Ammon's horn (tissue), 1 donor: ENCODE results near the gene METAP1D.

Experiments used
- DNase-seq: peaks from one replicate; pipeline ENCODE4 v3.0.0-alpha.2; 2016; ENCODE audit warnings: low spot score

The METAP1D gene

DNA sequence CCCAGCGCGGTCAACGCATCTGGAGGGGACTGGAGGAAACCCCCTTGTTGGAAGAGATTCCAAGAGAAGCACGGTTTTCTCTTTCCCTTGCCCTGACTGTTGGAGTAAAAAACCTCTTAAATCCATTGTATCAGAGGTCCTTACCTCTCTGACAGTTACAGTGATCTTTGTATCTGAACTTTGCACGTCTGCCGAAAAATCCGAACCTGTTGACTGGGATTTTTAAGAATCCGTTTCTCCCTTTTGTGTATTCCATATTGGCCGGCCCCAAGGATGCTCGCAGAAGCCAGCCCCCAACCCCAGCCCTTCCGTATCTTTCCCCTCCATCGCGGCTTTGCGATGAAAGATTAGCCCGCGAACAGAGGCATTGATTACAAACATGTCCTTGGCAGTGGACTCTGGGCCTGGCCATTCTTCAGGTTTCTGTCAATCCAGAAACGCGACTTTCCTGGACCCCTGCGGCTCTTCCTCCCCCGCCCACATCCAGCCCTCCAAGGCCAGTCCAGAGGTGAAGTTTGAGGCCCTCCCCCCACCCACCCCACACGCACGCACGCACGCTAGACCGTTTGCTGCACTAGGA lies 81.0 kb downstream of the METAP1D start:
- no peak for DNase-seq

DNA sequence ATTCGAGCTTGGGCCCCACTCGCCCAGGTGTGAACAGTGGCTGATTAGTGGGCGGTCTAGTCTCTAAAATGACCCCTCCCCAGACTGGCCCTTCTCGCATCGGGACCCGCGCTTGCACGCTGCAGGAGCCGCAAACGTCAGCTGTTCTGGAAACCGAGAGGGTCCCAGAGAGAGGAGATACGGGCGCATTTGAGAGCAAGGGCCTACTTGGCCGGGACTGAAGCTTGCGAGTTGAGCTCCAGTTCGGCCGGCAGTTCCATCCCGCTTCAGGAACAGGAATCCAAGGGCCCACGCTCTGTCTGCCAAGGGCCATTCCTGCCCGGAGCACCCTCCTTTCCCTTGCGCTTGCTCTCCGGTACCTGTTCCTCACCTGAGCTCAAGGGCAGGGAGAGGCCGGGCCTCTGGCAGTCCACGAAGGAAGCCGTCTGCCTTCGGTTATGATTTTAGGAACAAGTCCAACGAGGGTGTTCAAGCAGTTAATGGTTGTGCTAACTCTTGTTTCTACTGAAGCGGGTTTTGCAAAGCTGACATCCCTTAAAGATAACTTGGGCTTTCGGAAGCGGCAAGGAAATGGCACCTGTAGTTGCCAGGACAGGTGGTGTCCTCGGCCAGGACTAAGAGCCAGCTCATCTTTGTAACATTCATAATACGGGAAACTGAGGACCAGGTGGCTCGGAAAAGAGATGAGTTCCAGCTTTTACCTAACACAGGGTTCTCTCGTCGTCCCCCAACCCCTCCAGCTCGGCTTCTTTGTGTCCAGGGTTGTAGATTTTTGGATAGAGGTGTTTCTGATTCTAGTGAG lies 81.7 kb downstream of the METAP1D start:
- no peak for DNase-seq

DNA sequence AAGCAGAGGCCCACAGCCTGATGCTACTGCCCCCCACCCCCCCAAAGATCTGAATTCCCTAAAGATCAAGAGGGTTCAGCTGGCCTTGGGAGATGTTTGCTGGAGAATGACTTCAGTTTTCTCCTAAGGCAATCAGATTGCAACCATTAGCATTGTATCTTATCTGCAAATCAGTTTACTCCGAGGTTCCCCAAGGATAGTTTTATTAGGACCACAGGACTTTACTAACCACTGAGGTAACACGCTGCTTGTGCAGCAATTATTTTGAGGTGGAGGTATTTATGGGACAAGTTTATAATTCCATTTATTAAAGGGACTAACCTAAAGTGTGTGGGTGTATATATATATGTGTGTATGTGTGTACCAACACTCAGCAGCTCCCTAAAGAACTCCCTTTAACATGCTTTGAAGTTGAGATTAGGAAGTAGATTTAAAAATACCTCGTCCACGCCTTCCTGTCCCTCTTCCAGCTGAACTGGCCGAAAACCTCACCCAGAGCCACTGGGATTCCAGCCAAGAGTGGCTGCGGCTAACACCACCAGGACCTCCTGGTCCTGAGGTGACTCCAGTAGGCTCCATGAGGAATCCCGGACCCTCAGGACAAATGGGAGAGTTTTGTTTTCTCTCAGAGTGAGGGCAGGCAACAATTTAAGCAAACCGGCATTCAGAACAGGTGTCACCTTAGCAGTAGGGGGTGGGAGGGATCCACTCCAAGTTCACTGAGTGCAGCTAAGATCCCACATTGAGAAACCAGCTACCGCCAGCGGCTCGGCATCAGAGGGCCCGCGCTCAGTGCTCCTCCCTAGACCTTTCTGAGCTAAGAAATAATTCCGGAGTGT lies 82.6 kb downstream of the METAP1D start:
- DNase-seq = no peak

DNA sequence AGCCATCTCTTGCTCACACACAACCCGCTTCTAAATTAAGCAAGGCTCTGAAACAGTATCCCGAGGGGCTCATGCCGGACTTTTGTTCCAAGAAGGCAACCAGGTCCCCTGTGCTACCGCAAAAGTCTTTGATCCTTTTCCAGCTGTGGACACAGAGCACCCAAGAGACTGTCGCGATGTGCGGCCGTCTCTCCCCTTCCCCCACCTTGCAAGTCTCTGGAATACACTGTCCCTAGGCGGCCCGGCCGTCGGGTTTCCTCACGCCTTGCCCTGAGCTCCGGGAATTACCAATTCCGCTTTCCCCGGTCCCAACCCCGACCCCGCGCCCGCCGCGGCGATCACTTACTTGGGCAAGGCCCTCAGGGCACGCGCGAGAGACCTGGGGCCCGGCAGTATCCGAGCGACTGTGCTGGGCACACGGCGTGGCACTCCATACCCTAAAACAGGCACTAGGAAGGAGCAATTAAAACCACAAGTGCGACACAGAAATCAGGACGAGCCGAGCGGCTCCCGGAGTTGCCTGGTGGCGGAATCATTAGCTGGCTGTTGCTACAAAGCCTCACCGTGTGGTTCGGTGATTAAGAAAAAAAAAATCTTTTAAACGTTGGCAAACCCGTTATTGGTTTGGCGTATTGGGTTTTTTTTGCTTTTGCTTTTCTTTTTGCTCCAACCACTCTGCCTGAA lies 83.3 kb downstream of the METAP1D start:
- no peak for DNase-seq

DNA sequence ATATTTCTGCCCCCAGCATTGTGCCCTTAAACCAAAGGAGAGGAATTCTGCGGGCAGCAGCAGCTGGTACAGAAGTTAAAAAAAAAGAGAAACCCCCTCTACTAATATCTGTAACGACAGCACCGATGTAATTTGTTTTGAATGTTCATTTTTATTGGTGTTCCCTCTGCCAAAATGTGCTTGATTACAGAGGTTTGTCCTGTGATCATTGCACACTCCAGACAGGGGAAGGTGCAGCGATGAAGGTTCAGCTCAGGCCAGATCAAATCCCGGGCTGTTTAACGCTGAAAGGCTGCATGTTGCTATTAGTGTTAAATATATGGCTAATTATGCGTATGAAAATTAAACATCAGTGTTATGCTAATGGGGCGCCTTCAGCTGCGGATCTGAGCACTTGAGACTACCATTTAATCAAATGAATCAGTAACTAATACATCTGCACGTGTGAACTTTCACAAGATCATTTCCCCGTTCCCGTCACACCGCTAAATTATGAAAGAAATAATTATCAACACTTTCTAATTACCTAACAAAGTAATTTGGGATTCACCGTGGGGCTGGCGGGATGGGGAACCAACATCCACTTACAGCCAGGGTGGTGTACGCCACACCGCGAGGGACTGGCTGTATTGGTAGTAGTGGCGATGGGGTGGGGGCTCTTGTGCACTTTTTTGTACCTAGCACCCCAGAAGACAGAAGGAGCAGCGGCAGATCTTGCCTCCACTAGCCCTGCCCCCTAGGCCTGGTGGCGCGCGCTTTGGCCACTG lies 84.1 kb downstream of the METAP1D start:
- DNase-seq = no peak

DNA sequence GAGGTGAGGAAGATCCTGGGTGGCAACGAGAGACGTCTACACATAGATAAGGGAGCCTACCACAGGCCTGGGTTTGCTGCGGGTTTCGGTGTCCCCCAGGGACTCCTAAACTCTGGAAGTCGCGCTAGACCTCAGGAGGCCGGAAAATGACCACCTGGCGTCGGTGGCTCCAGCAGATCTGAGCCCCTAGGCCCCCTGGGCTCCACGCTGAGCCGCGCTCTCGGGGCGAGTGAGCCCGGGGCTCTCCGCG lies 84.6 kb downstream of the METAP1D start:
- no peak for DNase-seq

DNA sequence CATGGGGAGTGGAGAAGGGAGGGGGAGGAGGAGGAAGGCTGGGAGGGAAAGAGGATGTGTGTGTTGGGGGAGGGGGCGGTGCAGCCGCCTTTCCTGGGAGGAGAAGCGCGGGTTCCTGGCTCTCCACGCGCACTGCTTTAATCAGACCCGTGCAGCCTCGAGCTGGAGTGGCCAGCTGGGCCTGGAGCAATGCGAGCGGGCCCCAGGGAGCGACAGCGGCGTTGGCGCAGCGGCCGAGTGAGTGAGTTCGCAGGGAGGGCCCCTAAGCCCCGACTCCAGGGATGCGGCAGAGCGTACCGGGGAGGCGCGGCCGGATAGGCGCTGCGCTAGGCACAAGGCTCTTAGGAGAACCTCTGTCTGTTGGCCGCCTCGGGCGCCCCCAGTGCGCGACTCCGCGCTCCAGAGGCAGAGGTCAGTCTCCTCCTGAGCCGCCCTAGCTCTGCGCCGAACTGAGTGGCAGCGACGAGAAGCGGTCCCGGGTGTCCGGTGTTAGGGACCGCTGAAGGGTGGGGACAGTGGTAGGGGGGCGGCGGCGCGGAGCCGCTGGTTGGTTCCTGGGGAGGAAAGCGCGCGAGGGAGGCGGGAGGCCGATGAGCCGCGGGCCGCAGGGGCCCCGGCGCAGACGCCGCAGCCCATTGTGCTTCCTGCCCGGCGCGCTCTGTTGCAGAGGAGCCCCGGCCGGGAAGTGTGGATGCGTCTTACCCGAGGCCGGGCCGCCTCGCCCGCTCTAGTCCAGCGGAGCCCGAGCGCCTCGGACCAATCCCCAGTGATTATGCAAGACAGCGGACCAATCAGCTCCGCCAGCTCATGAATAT lies 85.1 kb downstream of the METAP1D start:
- peak; percentile 57 for DNase-seq

DNA sequence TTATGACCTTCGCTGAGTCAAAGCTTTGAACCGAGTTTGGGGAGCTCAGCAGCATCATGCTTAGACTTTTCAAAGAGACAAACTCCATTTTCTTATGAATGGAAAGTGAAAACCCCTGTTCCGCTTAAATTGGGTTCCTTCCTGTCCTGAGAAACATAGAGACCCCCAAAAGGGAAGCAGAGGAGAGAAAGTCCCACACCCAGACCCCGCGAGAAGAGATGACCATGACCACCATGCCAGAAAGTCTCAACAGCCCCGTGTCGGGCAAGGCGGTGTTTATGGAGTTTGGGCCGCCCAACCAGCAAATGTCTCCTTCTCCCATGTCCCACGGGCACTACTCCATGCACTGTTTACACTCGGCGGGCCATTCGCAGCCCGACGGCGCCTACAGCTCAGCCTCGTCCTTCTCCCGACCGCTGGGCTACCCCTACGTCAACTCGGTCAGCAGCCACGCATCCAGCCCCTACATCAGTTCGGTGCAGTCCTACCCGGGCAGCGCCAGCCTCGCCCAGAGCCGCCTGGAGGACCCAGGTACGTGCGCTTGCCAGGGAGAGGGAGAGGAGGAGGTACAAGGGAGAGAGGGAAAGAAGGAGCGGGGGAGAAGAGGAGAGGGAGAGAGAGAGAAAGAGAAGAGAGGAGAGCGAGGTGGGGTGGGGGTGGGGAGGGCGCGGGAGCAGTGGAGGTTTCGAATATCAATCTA lies 85.9 kb downstream of the METAP1D start, which contains the start of gene DLX1:
Gene DLX1, plus strand, starts transcription at position 48 of the 700 bp plus-strand sequence. Its CDS starts 171 bp downstream, at position 219.
- no peak for DNase-seq

DNA sequence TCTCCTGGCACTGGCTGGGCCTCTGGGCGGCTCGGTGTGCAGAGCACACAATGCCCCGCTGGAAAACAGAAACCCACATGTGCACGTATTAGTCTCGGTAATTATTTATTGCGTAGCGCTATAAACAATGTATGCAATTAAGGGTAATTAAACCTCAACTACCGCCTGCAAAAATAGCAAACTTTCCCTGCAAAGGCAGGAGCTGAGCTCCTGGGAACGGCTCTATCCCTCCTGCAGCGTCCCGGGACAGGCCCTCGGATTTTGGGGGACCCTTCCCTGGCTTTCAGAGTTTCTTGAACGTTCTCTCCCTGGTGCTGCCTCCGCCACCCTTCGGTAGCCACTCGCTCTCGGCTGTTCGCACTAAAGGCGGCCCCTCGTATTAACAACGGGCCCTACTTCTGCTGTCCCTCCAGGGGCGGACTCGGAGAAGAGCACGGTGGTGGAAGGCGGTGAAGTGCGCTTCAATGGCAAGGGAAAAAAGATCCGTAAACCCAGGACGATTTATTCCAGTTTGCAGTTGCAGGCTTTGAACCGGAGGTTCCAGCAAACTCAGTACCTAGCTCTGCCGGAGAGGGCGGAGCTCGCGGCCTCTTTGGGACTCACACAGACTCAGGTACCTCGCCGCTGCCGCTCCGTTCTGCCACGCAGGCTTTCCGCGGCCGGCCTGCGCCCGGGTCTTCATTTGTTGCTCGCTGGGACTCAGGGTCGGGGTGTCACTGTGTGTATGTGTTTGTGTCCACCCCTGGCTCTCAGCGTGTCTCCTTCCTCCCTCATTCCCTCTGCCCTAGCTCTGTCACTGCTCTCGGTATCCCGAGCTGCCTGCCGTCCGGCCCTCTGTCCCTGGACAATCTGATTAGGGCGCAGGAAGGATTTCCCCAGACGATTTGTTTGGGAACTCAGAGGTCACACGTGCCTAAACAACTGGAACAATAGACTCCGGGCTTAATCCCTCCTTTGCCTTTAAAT lies 86.8 kb downstream of the METAP1D start:
- no peak for DNase-seq

DNA sequence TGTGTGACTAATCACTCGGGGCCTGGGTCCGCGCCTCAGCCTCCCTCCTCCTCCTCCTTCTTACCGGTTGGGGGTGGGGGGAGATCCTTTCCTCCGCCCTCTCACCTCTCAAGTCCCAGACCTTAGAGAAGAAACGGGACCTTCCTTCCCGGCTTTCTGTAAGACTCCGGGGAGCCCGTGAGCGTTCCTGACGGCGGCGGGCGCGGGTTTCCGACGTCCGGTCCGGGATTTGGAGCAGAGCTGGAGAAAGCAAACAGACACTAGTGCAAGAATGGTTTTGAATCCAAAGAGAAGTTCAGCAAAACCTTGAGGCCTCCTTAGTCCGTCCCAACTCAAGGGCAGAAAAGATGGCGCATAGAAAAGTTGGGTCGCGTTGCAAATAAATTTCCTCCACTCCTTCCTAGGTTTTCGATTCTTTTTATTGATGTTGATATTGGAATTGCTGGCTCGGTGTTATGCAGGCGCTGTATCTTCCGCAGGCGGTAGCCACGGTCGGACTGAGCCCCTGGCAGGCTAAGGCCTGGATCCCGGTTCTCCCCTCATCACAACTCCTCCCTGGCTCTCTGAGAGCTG lies 87.5 kb downstream of the METAP1D start:
- no peak for DNase-seq

DNA sequence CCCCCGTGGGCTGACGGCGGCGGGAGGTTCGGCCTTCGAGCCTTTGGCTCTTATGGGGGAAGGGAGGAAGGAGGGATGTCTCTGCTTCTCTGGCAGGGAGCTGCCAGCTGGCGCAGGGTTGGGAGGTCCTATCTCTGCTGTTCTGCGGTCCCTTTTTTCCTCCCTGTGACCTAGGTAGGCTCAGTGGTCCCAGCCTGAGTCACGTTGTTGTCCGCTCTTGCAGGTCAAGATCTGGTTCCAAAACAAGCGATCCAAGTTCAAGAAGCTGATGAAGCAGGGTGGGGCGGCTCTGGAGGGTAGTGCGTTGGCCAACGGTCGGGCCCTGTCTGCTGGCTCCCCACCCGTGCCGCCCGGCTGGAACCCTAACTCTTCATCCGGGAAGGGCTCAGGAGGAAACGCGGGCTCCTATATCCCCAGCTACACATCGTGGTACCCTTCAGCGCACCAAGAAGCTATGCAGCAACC lies 88.1 kb downstream of the METAP1D start:
- no peak for DNase-seq

DNA sequence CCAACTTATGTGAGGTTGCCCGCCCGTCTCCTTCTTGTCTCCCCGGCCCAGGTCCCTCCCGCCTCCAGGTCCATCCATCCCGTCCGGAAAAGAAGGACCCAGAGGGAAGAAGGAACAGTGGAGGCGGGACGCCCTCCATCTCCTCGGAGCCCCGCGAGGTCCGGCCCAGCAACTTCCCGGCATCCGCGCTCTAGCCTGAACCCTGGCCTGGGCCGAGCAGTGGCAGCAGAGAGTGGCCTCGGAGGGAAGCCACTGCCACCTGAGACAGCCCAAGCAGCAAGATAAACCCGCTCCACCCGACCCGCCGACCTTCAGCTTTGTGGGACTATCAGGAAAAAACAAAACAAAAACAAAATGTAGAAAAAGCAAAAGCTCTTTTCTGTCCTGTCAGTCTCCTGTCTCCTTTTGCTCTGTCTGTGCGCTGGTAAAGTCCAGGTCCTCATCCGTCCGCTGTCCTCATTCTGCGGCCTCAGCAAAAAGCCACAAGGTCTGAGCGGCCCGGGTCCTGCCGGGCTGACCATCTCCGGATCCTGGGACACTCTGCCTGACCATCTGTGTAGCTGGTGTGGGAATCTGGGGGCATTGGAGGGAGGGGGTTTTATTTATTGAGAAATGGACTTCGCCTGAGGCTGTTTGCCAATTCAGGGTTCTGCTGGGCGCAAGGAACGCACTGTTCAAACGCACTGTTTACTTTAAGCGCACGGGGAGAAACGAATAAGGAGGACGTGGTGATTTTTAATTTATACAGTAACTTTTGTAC lies 88.7 kb downstream of the METAP1D start:
- DNase-seq = no peak

DNA sequence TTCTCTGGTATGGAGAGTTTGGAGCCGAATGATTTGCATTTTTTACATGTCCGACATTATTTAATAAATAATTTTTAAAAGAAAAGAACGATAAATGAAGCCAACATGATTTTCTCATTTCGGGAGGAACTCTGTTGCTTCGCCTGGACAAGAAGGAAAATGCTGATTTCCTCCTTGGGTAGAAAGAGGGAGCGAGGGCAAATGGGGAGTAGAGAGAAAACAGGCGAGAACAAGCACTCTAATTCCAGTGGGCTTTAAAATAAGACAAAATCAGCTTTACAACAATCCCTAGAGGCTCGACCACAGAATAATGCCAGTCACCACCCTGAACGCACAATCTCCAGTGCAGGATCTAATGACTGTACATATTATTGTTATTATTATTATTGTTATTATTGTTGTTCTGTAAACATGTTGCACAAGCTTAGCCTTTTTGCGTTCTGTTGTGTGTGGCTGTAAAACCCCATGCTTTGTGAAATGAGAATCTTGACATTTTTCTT lies 89.3 kb downstream of the METAP1D start:
- DNase-seq = no peak

DNA sequence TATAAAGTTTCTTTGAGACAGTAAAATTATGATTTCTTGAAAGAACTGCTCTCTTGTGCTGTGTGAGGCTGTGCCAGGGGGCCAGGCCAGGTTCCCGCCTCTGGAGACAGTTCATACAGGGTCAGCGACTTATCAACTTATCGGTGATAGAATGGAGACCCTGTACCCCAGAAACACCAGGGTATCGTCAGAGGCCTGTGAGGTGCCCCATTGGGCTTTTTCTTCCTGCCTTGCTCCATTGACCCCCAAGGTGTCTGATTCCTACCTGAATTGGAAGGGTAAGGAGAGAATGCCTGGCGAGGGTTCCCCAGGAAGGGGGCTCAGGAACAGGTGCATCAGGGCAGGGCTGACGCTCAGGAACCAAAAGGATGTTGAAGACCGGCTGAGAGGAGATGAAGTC lies 89.9 kb downstream of the METAP1D start:
- no peak for DNase-seq

DNA sequence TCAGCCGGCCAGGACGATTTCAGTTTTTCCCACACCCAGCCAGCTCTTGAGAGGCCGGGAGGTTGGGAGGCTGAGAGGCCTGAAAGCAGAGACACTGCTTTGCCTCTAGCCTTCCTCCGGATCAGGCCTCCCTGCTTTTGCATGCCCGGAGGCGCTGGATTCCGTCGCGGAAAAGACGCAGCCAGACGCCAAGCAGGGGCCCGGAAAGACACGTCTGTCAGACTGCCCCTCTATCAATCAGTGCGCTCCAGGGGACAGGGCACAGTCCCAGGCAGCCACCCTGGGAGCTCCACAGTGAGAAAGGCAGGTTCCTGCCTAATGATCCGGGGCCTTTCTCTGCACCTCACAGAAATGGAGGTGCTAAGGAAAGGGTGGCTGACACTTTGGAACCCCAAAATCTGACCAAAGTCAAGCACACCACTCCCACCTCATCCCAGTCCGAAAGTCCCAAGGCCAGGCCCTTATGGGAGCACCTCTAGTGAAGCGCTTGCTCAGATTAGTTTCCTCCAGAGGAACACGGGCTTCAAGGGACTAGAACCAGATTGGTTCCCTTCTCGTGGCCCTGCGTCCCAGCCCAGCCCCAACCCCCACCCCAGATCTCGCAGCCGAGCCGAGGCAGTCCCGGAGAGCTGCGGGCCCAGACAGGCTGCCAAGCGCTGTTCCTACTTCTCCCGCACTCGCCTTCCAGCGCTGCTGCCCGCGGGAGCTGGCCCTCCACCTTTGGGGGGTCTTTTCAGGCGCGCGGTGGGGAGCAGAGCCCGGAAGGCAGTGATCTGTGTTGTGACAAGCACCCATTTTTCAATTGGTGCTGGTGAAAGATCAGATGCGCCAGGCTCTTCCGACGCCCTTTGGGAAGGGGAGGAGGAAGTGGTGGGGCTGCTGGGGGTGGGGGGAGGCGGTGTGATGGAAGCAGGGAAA lies 90.5 kb downstream of the METAP1D start:
- DNase-seq = no peak

DNA sequence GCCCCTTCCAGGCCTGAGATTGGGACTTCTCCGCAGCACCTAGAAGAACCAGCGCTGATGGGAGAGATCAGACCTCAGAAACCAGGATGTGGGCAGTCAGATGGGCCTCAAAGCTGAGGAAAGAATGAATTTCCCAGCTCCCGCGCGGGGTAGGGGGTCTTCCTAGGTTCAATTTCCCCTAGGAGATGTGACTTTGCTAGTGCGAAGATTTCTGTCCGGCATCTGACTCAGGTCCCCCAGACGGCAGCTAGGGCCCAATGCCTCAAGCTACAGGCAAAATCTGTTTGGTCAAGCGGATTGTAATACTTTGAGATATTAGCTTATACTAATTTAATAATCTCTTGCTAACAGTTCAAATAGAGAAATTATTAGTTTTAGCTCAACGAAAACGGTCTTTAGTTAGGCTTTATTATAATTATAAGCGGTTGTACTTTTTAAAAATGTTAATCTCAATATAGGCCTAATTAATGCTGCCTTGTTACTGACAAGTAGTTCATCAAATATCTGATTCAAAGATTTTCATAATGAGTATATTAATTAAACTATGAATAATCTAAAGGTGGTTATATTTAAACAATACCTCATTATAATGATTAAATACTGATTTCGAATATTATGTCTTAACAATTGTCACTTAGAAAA lies 91.4 kb downstream of the METAP1D start:
- no peak for DNase-seq
